ENCODE results near the gene JPH3.

JPH3 gene

GRCh38 chr16:87626401-87626800 lies 24.1 kb downstream of the JPH3 start:
- TF ChIP-seq CTCF (IDR thresholded peaks at IDR 0.05; ENCODE audit: low read depth, low read length, missing control alignments) = no peak
- no peak overlapping the region for H3K4me3 ChIP-seq (ENCODE audit: low read depth, low read length)
- no peak for DNase-seq (ENCODE audit: low read depth)

- H3K4me3 ChIP-seq (ENCODE audit: low read depth, low read length) = no peak overlapping the region
- DNase-seq (ENCODE audit: low read depth) = no peak
- no peak for TF ChIP-seq CTCF (IDR thresholded peaks at IDR 0.05; ENCODE audit: low read depth, low read length, missing control alignments)
Measured at GRCh38 chr16:87626905-87627304, 24.6 kb downstream of the JPH3 start.

GRCh38 chr16:87627542-87628245 lies 25.4 kb downstream of the JPH3 start:
- no peak for DNase-seq (ENCODE audit: low read depth)
- no peak for TF ChIP-seq CTCF (IDR thresholded peaks at IDR 0.05; ENCODE audit: low read depth, low read length, missing control alignments)
- H3K4me3 ChIP-seq (ENCODE audit: low read depth, low read length) = no peak overlapping the region

GRCh38 chr16:87628246-87628923 lies 26.1 kb downstream of the JPH3 start:
- DNase-seq (ENCODE audit: low read depth) = no peak
- no peak for TF ChIP-seq CTCF (IDR thresholded peaks at IDR 0.05; ENCODE audit: low read depth, low read length, missing control alignments)
- H3K4me3 ChIP-seq (ENCODE audit: low read depth, low read length) = no peak overlapping the region

- DNase-seq (ENCODE audit: low read depth) = no peak
- no peak overlapping the region for H3K4me3 ChIP-seq (ENCODE audit: low read depth, low read length)
- no peak for TF ChIP-seq CTCF (IDR thresholded peaks at IDR 0.05; ENCODE audit: low read depth, low read length, missing control alignments)
Measured at GRCh38 chr16:87628940-87629339, 26.6 kb downstream of the JPH3 start.

- H3K4me3 ChIP-seq (ENCODE audit: low read depth, low read length) = no peak overlapping the region
- no peak for DNase-seq (ENCODE audit: low read depth)
- TF ChIP-seq CTCF (IDR thresholded peaks at IDR 0.05; ENCODE audit: low read depth, low read length, missing control alignments) = no peak
Measured at GRCh38 chr16:87631067-87631466, 28.8 kb downstream of the JPH3 start.

GRCh38 chr16:87634411-87634810 lies 32.1 kb downstream of the JPH3 start:
- no peak for TF ChIP-seq CTCF (IDR thresholded peaks at IDR 0.05; ENCODE audit: low read depth, low read length, missing control alignments)
- DNase-seq (ENCODE audit: low read depth) = no peak
- no peak overlapping the region for H3K4me3 ChIP-seq (ENCODE audit: low read depth, low read length)
